ENCODE data around the gene VPS26B.
A peak's percentile ranks its signal among the peaks of the same experiment; 100 is the strongest.

The VPS26B gene

GRCh38 chr11:134270250-134270714, 45.8 kb downstream of the VPS26B start:
- 0 out of 2 replicates have a peak, but pooled peaks have one; percentile 9 for TF ChIP-seq RAD21 (IDR thresholded peaks at IDR 0.05; ENCODE audit: low read depth)
- no peak for TF ChIP-seq TEAD4 (IDR thresholded peaks at IDR 0.05)

GRCh38 chr11:134271978-134272377, 47.5 kb downstream of the VPS26B start:
- TF ChIP-seq EP300 (IDR thresholded peaks at IDR 0.05; ENCODE audit: borderline replicate concordance) (no peak), TCF12 (IDR thresholded peaks at IDR 0.05; ENCODE audit: low read depth) (no peak), TEAD4 (IDR thresholded peaks at IDR 0.05) (no peak), RAD21 (IDR thresholded peaks at IDR 0.05; ENCODE audit: low read depth) (no peak)
- TF ChIP-seq, protein P1, sequence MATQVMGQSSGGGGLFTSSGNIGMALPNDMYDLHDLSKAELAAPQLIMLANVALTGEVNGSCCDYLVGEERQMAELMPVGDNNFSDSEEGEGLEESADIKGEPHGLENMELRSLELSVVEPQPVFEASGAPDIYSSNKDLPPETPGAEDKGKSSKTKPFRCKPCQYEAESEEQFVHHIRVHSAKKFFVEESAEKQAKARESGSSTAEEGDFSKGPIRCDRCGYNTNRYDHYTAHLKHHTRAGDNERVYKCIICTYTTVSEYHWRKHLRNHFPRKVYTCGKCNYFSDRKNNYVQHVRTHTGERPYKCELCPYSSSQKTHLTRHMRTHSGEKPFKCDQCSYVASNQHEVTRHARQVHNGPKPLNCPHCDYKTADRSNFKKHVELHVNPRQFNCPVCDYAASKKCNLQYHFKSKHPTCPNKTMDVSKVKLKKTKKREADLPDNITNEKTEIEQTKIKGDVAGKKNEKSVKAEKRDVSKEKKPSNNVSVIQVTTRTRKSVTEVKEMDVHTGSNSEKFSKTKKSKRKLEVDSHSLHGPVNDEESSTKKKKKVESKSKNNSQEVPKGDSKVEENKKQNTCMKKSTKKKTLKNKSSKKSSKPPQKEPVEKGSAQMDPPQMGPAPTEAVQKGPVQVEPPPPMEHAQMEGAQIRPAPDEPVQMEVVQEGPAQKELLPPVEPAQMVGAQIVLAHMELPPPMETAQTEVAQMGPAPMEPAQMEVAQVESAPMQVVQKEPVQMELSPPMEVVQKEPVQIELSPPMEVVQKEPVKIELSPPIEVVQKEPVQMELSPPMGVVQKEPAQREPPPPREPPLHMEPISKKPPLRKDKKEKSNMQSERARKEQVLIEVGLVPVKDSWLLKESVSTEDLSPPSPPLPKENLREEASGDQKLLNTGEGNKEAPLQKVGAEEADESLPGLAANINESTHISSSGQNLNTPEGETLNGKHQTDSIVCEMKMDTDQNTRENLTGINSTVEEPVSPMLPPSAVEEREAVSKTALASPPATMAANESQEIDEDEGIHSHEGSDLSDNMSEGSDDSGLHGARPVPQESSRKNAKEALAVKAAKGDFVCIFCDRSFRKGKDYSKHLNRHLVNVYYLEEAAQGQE (IDR thresholded peaks at IDR 0.05; ENCODE audit: low read depth) = no peak

DNA sequence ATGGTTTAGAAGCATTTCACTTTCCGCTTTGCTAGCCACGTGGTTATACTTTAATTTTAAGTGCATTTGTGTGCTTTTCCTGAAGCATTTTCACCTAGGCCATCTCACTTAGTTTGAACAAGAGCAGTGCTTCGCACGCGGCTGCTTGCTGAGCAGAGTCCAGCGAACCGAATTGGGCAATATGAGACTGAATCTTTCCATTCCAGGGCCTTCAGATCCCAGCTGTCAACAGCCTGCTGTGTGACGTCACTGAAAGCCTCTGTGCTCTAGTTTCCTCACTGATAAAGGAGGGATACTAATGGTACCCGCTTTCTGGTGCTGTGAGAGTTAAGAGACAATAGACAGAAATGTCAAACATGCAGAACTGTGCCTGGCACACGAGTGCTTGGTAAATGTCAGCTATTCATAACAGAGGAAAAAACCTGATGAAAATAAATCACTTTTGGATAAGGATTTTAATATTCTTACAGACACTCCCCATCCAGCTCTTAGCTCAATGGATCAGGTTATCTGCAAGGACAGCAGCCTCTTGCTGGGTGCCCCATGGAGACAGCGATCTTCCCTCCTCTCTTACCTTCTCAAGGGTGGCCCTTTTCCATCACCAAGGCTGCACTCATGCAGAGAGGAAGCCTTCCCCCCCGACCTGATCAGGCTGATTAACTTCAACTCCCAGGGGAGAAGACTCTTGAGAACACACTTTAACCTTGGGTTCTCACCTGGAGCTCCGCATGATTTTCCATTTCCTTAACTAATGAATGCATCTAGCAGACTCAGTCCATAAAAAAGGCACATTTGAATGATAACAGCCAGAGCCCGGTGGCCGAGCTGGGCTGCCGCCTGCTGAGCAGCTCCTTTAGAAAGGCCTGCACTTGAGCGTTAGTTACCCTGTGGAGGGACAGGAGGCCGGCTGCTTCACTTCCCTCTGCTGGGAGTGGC, 48.2 kb downstream of the VPS26B start:
- no peak for TF ChIP-seq YY1 (IDR thresholded peaks at IDR 0.05; ENCODE audit: low read depth)
- no peak for TF ChIP-seq TCF12 (IDR thresholded peaks at IDR 0.05; ENCODE audit: low read depth)
- TF ChIP-seq, protein P2, sequence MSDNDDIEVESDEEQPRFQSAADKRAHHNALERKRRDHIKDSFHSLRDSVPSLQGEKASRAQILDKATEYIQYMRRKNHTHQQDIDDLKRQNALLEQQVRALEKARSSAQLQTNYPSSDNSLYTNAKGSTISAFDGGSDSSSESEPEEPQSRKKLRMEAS (IDR thresholded peaks at IDR 0.05) = no peak
- TF ChIP-seq CEBPB (IDR thresholded peaks at IDR 0.05) = no peak
- TF ChIP-seq RAD21 (IDR thresholded peaks at IDR 0.05; ENCODE audit: low read depth) = no peak
- no peak for TF ChIP-seq EP300 (IDR thresholded peaks at IDR 0.05; ENCODE audit: borderline replicate concordance)
- no peak for TF ChIP-seq EGR1 (IDR thresholded peaks at IDR 0.05)
- TF ChIP-seq NFIC (IDR thresholded peaks at IDR 0.05) = no peak
- no peak for TF ChIP-seq FOXM1 (IDR thresholded peaks at IDR 0.05; ENCODE audit: borderline replicate concordance, low read depth)

DNA sequence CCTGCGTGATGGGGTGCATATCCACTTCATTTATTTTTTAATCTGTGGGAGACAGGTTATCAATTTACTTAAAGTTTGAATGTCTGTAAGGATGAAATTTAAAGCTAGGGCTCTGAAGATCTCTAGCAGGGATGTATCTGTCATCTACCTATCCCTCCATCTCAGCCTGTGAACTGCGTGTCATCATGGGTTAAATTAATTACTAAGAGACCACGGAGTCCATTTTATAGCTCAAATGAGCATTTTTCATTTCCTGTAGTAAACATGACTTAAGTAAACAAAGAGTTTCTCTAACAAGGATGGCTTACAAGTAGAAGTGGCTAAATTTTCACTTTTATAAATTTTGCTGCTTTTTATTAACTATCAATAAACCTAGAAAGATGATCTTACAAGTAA, 48.8 kb downstream of the VPS26B start:
- TF ChIP-seq CREB1 (IDR thresholded peaks at IDR 0.05; ENCODE audit: low read depth) = no peak
- TF ChIP-seq EP300 (IDR thresholded peaks at IDR 0.05; ENCODE audit: borderline replicate concordance) = no peak
- no peak for TF ChIP-seq RAD21 (IDR thresholded peaks at IDR 0.05; ENCODE audit: low read depth)
- no peak for TF ChIP-seq NFIC (IDR thresholded peaks at IDR 0.05)
- TF ChIP-seq TCF12 (IDR thresholded peaks at IDR 0.05; ENCODE audit: low read depth) = no peak
- TF ChIP-seq EGR1 (IDR thresholded peaks at IDR 0.05) = no peak
- TF ChIP-seq ZBTB7A (IDR thresholded peaks at IDR 0.05; ENCODE audit: low read depth) = no peak
- TF ChIP-seq CEBPB (IDR thresholded peaks at IDR 0.05) = no peak
- no peak for TF ChIP-seq USF1 (IDR thresholded peaks at IDR 0.05)
- TF ChIP-seq YY1 (IDR thresholded peaks at IDR 0.05; ENCODE audit: low read depth) = no peak
- TF ChIP-seq TEAD4 (IDR thresholded peaks at IDR 0.05) = no peak
- TF ChIP-seq TAF1 (IDR thresholded peaks at IDR 0.05; ENCODE audit: low read depth) = no peak
- no peak for TF ChIP-seq FOXM1 (IDR thresholded peaks at IDR 0.05; ENCODE audit: borderline replicate concordance, low read depth)
- TF ChIP-seq, protein P2 (IDR thresholded peaks at IDR 0.05) = no peak
- TF ChIP-seq, protein P1 (IDR thresholded peaks at IDR 0.05; ENCODE audit: low read depth) = no peak

DNA sequence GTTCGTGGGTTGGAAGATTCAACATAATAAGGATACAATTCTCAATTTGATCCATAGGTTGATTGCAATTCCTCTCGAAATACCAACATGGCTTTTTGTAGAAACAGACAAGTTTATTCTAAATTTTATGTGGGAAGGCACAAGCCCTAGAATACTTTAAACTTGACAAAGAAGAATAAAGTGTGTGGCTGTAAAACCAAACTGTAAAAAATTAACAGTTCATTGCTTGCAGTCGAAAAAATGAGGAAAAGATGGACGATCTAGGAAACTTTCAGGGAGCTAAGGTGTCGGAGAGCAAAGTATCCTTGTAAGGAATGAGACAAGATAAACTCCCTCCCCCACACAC, 50.7 kb downstream of the VPS26B start:
- TF ChIP-seq CEBPB (IDR thresholded peaks at IDR 0.05) = no peak
- TF ChIP-seq USF1 (IDR thresholded peaks at IDR 0.05) = no peak
- TF ChIP-seq RAD21 (IDR thresholded peaks at IDR 0.05; ENCODE audit: low read depth) = no peak
- TF ChIP-seq EP300 (IDR thresholded peaks at IDR 0.05; ENCODE audit: borderline replicate concordance) = no peak
- TF ChIP-seq EGR1 (IDR thresholded peaks at IDR 0.05) = no peak
- TF ChIP-seq, protein P2 (IDR thresholded peaks at IDR 0.05) = no peak
- no peak for TF ChIP-seq TEAD4 (IDR thresholded peaks at IDR 0.05)
- TF ChIP-seq, protein P1 (IDR thresholded peaks at IDR 0.05; ENCODE audit: low read depth) = no peak
- TF ChIP-seq NFIC (IDR thresholded peaks at IDR 0.05) = no peak
- TF ChIP-seq TAF1 (IDR thresholded peaks at IDR 0.05; ENCODE audit: low read depth) = no peak
- no peak for TF ChIP-seq TCF12 (IDR thresholded peaks at IDR 0.05; ENCODE audit: low read depth)
- TF ChIP-seq YY1 (IDR thresholded peaks at IDR 0.05; ENCODE audit: low read depth) = no peak
- no peak for TF ChIP-seq FOXM1 (IDR thresholded peaks at IDR 0.05; ENCODE audit: borderline replicate concordance, low read depth)
- no peak for TF ChIP-seq ZBTB7A (IDR thresholded peaks at IDR 0.05; ENCODE audit: low read depth)
- no peak for TF ChIP-seq CREB1 (IDR thresholded peaks at IDR 0.05; ENCODE audit: low read depth)

All from Ishikawa (cell line).